Ecto neural progenitor cell (in vitro differentiated cells): ENCODE results near the gene DAP3.
"Not testable (repeated sequence)": the region's sequence is repeated elsewhere in the genome, so short reads cannot be mapped to it uniquely, and the experiment has no call there.

Experiments
- DNase-seq: peaks from one replicate; pipeline ENCODE4 v3.0.0-alpha.2; 2018; ENCODE audit warnings: low spot score

The DAP3 gene

DNA sequence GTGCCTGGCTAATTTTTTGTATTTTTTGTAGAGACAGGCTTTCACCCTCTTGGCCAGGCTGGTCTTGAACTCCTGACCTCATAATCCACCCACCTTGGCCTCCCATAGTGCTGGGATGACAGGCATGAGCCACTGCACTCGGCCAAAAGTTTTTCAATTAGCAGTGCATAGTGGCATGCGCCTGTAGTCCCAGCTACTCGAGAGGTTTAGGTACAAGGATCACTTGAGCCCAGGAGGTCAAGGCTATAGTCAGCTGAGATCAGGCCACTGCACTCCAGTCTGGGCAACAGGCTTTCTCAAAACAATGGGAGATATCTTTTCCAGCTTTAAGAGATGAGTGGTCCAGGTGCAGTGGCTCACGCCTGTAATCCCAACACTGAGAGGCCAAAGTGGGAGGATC is 30.8 kb downstream of the DAP3 start:
- DNase-seq = no peak

DNA sequence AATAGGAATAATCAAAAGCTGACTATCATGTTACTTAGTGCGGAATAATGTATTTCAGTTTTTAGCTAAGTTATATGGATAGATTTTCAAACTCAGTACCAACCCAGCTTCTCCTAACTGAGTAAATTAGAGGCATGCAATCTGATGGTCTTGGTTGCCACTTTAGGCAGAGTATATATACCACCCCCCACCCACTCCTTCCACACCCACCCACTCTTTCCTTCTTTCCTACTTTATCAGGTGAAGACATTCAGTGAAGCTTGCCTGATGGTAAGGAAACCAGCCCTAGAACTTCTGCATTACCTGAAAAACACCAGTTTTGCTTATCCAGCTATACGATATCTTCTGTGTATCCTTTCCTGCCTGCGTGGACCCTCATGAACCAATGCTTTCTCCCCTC is 36.3 kb downstream of the DAP3 start:
- no peak for DNase-seq

DNA sequence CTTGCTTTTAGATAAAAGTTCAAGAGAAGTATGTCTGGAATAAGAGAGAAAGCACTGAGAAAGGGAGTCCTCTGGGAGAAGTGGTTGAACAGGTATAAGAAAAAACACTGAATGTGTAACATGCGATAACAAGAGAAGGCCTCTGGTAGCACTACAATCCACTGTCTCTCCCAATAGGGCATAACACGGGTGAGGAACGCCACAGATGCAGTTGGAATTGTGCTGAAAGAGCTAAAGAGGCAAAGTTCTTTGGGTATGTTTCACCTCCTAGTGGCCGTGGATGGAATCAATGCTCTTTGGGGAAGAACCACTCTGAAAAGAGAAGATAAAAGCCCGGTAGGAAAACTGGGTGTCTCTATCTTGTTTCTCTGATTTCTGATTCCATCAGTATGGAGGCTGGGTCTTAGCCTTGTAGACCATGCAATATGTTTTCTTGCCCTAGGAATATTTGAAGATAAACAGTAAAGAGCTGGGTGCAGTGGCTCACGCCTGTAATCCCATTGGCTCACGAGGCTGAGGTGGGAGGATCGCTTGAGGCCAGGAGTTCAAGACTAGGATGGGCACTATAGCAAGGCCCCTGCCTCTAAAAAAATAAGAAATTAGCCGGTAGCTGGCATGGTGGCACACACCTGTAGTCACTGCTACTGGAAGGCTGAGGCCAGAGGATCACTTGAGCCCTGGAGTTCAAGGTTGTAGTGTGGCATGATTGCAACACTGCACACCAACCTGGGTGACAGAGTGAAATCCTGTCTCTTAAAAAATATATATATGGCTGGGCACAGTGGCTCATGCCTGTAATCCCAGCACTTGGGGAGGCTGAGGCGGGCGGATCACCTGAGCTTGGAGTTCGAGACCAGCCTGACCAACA is 40.4 kb downstream of the DAP3 start:
- peak; percentile 64 for DNase-seq

DNA sequence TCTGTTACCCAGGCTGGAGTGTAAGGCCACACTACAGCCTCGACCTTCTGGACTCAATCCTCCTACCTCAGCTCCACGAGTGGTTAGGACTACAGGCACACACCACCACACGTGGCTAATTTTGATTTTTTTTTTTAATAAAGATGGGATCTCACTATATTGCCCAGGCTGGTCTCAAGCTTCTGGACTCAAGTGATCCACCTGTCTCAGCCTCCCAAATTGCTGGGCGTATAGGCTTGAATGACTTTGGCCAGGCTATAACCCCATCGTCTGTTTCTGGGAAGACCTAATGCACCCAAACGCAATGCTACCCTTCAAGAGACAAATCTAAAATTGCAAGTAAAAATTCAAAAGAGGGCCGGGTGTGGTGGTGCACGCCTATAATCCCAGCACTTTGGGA is 52.1 kb downstream of the DAP3 start:
- DNase-seq = no peak

DNA sequence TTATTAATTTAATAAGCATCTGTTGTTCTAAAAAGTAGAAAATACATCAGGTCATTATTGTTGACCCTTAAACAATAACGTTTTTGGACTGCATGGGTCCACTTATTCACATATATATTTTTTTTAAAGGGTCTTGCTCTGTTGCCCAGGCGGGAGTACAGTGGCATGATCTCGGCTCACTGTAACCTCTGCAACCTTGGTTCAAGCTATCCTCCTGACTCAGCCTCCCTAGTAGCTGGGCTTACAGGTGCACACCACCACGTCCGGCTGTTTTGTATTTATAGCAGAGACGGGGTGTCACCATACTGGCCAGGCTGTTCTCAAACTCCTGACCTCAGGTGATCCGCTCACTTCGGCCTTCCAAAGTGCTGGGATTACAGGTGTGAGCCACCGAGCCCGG is 53.0 kb downstream of the DAP3 start:
- no peak for DNase-seq

DNA sequence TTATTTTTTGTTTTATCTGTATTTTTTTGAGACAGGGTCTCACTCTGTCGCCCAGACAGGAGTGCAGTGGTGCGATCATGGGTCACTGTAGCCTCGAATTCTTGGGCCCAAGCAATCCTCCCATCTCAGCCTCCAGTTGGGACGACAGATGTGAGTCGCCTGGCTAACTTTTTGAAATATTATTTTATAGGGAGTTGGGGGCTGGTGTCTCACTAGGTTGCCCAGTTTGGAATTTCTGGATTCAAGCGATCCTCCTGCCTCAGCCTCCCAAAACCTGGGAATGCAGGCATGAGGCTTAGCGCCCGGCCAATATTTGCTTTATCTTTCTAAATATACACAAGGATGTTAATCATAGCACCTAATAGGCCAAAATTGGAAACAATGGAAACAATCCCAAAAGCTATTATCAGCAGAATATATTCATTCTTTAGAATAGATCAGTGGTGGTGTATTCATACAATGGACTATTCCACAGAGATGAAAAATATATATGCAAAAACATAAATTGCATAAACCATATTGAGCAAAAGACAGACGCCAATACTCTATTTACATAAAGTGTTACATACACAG is 55.9 kb downstream of the DAP3 start:
- no peak for DNase-seq

DNA sequence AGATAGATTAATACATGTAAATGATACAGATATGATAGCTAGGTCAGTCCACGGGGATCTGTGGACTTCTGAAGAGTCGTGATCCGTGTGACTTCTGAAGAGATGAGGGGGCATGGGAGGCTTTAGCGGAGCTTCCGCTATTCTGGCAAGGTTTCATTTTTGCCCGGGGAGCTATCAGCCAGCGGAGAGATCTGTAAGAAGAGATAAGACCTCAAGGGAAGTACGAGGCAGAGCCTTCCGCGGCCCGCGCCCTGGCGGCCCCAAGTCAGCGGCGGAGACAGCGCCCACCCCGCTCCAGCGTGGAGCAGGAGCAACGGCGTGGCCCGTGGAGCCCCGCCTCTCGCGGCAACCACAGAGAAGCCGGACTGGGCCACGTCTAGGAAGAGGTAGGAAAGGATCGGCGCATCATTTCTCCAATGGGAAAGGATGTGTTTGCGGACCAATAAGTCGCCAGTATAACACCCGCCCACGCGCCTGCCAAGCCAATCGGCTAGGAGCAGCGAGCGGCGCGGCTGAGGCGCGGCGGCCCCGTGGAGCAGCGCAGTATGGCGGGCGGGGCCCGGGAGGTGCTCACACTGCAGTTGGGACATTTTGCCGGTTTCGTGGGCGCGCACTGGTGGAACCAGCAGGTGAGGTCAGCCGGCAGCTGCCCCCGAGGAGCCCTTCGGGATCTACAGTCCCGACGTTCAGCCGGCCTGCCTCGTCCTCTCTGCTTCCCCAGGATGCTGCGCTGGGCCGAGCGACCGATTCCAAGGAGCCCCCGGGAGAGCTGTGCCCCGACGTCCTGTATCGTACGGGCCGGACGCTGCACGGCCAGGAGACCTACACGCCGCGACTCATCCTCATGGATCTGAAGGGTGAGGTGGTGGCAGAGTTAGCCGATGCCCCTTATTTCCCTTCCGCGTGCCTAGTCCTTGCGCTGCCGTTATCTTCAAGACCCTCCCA is 56.7 kb downstream of the DAP3 start:
- DNase-seq = peak; percentile 93

DNA sequence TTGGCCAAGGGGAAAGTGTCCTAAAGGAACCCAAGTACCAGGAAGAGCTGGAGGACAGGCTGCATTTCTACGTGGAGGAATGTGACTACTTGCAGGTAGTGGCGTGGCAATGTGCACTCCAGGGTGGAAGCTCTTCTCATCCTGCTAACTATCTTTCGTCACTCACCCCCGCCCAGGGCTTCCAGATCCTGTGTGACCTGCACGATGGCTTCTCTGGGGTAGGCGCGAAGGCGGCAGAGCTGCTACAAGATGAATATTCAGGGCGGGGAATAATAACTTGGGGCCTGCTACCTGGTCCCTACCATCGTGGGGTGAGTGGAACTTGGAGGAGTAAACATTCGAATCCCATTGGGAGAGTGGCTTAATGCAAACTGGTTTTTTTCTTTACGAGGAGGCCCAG is 58.7 kb downstream of the DAP3 start:
- not testable (repeated sequence) for DNase-seq

DNA sequence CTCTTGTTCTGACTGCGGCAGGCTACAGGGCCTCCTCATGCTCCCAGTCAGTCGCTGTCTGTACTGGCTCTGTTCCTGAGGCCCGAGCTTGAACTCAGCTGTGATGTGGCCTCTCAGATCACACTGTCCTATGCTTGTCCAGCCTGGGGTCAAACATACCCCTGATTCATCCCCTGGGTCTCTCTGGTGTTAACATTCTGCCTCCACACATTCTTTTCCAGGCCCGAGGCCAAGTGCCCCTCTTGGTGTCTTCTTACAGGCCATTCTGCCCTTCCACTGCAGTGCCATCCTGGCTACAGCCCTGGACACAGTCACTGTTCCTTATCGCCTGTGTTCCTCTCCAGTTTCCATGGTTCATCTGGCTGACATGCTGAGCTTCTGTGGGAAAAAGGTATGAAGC is 59.2 kb downstream of the DAP3 start:
- DNase-seq = not testable (repeated sequence)

DNA sequence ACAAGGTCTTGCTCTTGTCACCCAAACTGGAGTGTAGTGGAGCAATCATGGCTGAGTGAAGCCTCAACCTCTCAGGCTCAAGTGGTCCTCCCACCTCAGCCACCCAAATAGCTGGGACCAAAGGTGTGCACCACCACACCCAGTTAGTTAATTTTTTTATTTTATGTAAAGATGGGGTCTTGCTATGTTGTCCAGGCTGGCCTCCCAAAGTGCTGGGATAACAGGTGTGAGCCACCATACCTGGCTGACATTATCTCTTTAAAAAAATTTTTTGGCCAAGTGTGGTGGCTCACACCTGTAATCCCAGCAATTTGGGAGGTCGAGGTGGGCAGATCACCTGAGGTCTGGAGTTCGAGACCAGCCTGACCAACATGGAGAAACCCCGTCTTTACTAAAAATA is 70.1 kb downstream of the DAP3 start:
- not testable (repeated sequence) for DNase-seq

DNA sequence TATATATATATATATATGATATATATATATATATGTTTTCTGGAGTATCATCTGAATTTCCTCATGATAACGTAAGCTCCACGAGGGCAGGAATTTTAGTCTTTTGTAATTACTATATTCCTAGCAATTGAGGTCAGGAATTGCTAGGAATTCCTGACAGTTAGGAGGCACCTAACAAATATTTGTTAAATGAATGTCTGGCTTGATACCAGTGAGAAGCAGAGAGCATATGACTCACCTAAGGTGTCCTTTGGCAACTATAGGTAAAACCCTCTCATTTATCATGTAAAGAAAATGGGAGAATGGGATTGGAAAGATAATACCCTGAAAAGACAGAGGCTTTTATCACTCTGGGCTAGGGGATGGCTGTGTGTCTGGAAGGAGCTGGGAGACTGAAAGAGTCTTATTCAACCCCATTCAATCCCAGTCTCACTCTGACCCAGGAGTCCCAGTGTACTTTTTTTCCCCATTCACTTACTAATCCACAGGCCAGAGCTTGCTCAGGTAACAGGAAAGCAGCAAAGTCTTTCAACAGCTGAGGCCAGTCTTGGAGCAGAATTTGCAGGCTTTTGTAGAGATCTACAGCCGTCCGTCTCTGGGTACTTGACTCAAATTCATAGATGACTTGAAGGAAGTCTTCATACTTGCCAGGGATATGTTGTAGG is 71.2 kb downstream of the DAP3 start:
- DNase-seq = no peak

DNA sequence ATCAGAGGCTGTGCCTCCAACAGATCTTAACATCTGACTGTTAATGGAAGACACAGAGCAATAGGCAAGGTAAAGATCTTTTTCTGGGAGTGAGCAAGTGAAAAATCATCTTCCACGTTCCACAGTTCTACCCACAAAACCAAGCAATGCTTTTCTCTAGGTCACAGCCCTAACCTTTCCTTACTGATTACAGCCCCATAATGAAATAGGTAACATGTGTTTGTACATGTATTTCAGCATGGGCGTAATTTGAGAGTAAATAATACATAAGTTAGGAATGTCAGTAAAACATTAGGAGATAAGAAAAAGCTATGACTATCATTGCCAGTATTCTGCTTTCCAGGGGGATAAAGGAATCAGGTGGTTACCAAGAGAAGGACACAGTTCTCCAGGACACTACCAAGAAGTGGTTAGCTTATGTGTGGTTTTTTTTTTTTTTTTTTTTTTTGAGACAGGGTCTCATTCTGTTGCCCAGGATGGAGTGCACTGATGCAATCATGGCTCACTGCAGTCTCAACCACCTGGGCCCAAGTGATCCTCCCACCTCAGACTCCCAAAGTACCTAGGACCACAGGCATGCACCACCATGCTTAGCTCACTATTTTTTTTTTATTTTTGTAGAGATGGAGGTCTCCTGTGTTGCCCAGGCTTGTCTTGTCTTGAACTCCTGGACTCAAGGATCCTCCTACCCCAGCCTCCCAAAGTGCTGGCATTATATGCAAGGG is 72.0 kb downstream of the DAP3 start:
- DNase-seq = no peak

DNA sequence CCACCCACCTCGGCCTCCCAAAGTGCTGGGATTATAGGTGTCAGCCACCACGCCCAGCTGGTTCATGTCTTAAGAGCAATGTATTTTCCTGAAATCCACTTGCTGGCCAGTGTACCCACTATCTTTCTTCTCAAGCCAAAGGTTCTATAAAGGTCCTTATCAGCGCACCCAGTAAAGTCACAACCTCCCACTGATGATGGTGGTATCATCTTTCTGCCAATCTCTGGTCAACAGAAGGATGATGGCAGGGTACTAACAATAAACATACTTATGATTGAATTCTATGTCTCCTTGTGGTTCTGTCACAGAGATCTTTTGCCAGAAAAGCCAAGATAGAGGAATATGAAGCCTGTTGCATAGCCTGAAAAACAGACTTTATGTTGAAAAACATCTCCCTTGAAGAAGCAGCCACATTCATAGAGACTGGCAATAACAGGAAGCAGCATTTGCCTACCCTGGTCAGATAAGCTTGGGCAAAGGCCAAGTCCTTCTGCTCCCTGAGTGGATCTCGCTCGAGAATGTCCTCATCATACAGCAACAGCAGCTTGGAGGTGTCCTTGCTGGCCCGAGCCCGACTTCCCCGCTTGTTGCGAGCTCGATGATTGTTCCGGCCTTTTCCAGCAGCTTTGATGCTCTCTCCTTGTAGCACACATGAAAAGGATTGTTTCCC is 73.0 kb downstream of the DAP3 start:
- DNase-seq = no peak

DNA sequence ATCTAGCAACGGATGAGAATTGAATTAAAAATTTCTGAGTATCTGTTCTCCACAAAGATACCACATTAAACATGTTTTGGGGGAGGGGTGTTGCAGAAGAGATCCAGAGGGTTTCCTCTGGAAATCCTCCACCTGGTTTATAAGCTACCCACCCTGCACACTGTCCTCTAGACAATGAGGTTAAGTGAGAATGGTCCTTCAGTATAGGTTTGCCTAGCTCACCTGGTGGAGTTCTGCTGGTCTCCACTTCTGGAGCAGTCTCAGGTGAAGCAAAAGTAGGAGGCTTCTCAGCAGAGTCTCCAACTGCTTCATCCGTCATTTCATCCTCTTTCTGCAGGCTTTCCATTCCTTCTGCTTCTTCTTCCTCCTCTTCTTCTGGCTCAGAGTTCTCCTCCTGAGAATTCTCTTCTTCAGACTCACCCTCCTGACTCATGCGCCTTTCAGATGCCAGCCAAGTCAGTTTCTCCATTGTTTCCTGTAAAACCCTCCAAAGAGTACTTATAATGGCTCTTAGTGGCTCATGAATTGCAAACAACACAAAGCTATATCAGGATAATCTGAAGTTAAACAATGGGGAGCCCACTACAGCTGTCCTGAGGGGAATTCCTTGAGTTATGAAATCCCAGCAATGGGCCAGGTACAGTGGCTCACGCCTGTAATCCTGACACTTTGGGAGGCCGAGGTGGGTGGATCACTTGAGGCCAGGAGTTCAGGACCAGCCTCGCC is 74.4 kb downstream of the DAP3 start:
- DNase-seq = not testable (repeated sequence)

DNA sequence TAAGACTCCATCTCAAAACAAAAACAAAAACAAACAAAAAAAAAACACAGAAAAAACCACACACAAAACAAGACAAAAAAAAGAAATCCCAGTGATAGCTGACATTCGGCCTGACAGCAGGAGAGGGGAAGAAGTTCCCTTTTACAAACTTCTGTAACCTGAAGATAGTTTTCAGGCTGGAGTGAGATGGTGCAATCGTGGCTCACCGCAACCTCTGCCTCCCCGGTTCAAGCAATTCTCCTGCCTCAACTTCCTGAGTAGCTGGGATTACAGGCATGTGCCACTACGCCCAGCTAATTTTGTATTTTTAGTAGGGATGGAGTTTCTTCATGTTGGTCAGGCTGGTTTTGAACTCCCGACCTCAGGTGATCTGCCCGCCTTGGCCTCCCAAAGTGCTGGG is 75.1 kb downstream of the DAP3 start:
- not testable (repeated sequence) for DNase-seq

DNA sequence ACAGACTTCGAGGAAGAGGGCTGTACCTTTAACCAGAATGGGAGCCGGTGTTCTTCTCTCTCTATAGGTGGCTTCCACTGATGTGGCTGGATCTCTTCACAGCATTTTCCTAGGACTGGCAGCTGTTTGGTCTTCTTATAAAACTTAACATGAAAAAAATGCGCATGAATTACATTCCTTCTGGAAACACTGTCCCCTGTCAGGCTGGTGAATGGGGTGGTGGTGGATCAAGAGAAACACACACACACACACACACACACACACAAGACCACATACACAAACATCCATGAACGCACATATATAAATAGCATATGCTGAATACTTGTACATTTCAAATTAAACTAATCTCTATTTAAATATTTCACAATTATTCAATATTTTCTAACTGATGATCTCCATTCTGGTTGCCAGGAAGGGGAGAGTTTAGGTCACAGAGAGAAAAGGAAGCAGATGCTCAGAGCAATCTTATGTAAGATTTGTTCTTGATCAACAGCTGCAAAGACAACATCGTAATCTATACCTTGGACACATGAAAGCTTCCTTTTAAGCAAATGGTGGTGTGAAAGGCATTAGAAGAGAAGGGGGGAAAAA is 78.6 kb downstream of the DAP3 start:
- DNase-seq = not testable (repeated sequence)

DNA sequence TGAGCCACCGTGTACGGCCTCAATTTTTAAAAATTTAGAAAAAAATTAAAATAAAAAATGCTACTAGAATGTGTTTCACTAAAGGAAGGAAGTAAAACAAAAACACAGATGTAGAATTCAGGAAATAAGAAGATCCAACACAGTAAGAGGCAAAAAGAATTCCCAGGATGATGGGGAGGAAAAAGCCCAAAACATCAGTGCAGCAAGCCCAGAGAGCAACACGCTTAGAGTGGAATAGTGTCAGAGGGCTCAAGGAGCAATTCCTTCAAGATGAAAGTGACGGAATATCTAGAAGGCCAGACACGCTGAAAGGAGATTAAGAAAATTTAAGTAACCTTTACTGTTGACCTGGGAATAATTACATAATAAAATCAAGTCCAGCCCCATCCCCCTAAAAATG is 80.4 kb downstream of the DAP3 start:
- DNase-seq = no peak

DNA sequence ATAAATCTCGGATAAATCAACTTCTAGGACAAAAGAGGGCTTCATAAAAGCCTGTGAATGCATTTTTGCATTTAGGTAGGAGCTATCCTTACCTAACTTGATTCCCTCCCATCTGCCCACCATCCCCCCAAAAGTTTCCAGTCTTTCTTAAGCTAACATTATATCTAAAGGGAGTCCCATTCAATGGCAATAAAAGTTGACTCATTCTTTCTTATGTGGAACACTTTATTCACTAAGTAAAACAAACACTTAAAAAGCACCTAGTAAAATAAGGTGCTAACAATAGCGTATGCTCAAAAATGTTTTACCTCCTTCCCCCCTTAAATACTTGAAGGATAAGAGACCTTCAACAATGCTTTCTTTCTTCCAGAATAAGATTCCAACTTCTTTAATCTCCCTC is 84.3 kb downstream of the DAP3 start:
- DNase-seq = no peak

DNA sequence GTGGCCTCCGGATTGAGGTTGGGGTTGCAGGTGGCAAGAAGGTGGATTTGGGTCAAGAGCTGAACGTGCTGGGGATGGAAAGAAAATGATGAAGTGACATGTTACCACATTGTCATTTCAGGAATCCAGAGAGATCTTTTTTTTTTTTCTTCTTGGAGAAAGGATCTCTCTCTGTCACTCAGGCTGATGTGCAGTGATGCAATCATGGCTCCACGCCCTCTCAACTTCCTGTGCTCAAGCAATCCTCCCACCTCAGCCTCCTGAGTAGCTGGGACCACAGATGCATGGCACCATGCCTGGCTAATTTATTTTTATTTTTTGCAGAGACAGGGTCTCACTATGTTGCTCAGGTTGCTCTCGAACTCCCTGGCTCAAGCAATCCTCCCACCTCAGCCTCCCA is 87.5 kb downstream of the DAP3 start:
- DNase-seq = no peak

DNA sequence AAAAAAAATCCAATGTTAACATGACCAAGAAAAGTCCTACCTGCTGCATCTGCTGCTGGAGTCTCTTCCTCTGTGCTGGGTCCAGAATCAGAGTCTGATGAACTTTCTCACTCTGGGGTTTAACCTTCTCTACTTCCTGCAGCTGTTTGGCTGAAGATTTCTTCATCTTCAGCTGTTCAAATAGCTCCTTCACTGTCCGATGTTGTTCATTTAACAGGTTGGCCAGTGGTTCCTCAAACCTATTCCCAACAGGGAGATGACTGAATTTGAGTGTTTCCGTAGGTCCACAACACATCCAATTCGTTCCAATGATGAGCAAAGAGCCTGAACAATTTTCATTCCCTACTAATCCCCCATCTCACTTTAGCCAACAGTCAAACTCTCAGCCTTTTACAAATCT is 88.7 kb downstream of the DAP3 start:
- no peak for DNase-seq
